OCI-LY1 (cell line): Measurements from ENCODE around the gene PIBF1.

Experiments used
- H2AFZ ChIP-seq: fragments of 200-600 bp; sonication (generic), shearing (Covaris generic); 2 replicates; pipeline ENCODE4 v1.6.0; 2014; ENCODE audit warnings: antibody characterized with exemption, mild to moderate bottlenecking, low read length
- H3F3A ChIP-seq: fragments of 200-600 bp; sonication (generic), shearing (Covaris generic); 2 replicates; pipeline ENCODE4 v1.6.0; 2014; ENCODE audit warnings: mild to moderate bottlenecking, antibody characterized with exemption, low read length, moderate library complexity; ENCODE audit not compliant: insufficient read depth
- H3K27ac ChIP-seq: fragments of 200-600 bp; sonication (generic); 2 replicates; pipeline ENCODE4 v1.5.1; 2014; ENCODE audit warnings: low read length, mixed run types, mild to moderate bottlenecking, low read depth; ENCODE audit not compliant: poor library complexity, severe bottlenecking
- H3K27me3 ChIP-seq: fragments of 200-600 bp; sonication (generic); 2 replicates; pipeline ENCODE4 v1.6.0; 2014; ENCODE audit warnings: antibody characterized with exemption, mild to moderate bottlenecking, low read length, moderate library complexity; ENCODE audit not compliant: insufficient read depth
- H3K36me3 ChIP-seq: fragments of 200-600 bp; sonication (generic); 2 replicates; pipeline ENCODE4 v1.6.1; 2014; ENCODE audit warnings: mild to moderate bottlenecking, antibody characterized with exemption, low read length, moderate library complexity, mixed read lengths; ENCODE audit not compliant: insufficient read depth
- H3K4me1 ChIP-seq: fragments of 200-600 bp; sonication (generic); 2 replicates; pipeline ENCODE4 v1.5.1; 2014; ENCODE audit warnings: mild to moderate bottlenecking, low read length, moderate library complexity; ENCODE audit not compliant: insufficient read depth, severe bottlenecking
- H3K4me2 ChIP-seq: fragments of 200-600 bp; sonication (generic), shearing (Covaris generic); 2 replicates; pipeline ENCODE4 v1.6.1; 2014; ENCODE audit warnings: low read length
- H3K4me3 ChIP-seq: fragments of 200-600 bp; sonication (generic); 2 replicates; pipeline ENCODE4 v1.5.1; 2014; ENCODE audit warnings: low read length, low read depth, mild to moderate bottlenecking, mixed read lengths; ENCODE audit not compliant: poor library complexity, severe bottlenecking
- H3K79me2 ChIP-seq: fragments of 200-600 bp; shearing (Covaris generic); 2 replicates; pipeline ENCODE4 v1.6.1; 2016; ENCODE audit warnings: mixed run types, low read length, mixed read lengths; ENCODE audit not compliant: insufficient read depth
- H3K9ac ChIP-seq: fragments of 200-600 bp; sonication (generic), shearing (Covaris generic); 2 replicates; pipeline ENCODE4 v1.6.1; 2014; ENCODE audit warnings: mild to moderate bottlenecking, low read length, mixed read lengths
- H3K9me2 ChIP-seq: fragments of 200-600 bp; sonication (generic), shearing (Covaris generic); 2 replicates; pipeline ENCODE4 v1.6.1; 2014; ENCODE audit warnings: low read depth, mild to moderate bottlenecking, low read length, mixed read lengths
- H3K9me3 ChIP-seq: fragments of 200-600 bp; shearing (Covaris generic); 2 replicates; pipeline ENCODE4 v1.6.1; 2014; ENCODE audit warnings: low read length, mixed read lengths
- H4K20me1 ChIP-seq: fragments of 200-600 bp; sonication (generic), shearing (Covaris generic); 2 replicates; pipeline ENCODE4 v1.6.0; 2016; ENCODE audit warnings: mild to moderate bottlenecking, low read length; ENCODE audit not compliant: insufficient read depth
- CTCF ChIP-seq: fragments of 200-600 bp; sonication (generic), shearing (Covaris generic); IDR thresholded peaks from 2 replicates; pipeline ENCODE4 v1.5.1; 2017; ENCODE audit warnings: mild to moderate bottlenecking, antibody characterized with exemption, low read length, moderate library complexity, mixed read lengths
- EZH2 ChIP-seq: fragments of 200-600 bp; sonication (generic), shearing (Covaris generic); IDR thresholded peaks from 2 replicates; pipeline ENCODE4 v1.8.0; 2017; ENCODE audit warnings: borderline replicate concordance, mixed run types, mild to moderate bottlenecking, antibody characterized with exemption, low read length, moderate library complexity, mixed read lengths

Gene PIBF1

GRCh38 chr13:72745260-72745659, 36.7 kb upstream of the PIBF1 start:
- H3K9me3 ChIP-seq: no peaks in the 10 kb centered on the region
- H3K27ac ChIP-seq: no peak overlapping the region
- H3K4me3 ChIP-seq: no peak overlapping the region
- H4K20me1 ChIP-seq: no peaks in the 10 kb centered on the region
- no peak overlapping the region for H3K4me2 ChIP-seq
- H3K36me3 ChIP-seq: peaks cover 98% of the 10 kb centered on the region
- no peaks in the 10 kb centered on the region for H3K27me3 ChIP-seq
- no peaks in the 10 kb centered on the region for H3K4me1 ChIP-seq
- 0 out of 2 replicates have a peak, but pooled peaks cover 15% of the 10 kb centered on the region for H3K79me2 ChIP-seq
- TF ChIP-seq CTCF (no peak), EZH2 (no peak)
- no peaks in the 10 kb centered on the region for H3K9me2 ChIP-seq
- H3K9ac ChIP-seq: no peak overlapping the region
- H2AFZ ChIP-seq: no peak overlapping the region
- no peaks in the 10 kb centered on the region for H3F3A ChIP-seq

GRCh38 chr13:72751220-72751619, 30.7 kb upstream of the PIBF1 start:
- H3F3A ChIP-seq: no peaks in the 10 kb centered on the region
- H2AFZ ChIP-seq: no peak overlapping the region
- H3K4me3 ChIP-seq: no peak overlapping the region
- no peak for TF ChIP-seq EZH2
- H4K20me1 ChIP-seq: no peaks in the 10 kb centered on the region
- no peaks in the 10 kb centered on the region for H3K79me2 ChIP-seq
- H3K9ac ChIP-seq: no peak overlapping the region
- peaks cover 97% of the 10 kb centered on the region for H3K36me3 ChIP-seq
- no peaks in the 10 kb centered on the region for H3K4me1 ChIP-seq
- H3K9me3 ChIP-seq: no peaks in the 10 kb centered on the region
- H3K27me3 ChIP-seq: no peaks in the 10 kb centered on the region
- H3K27ac ChIP-seq: no peak overlapping the region
- no peaks in the 10 kb centered on the region for H3K9me2 ChIP-seq
- H3K4me2 ChIP-seq: no peak overlapping the region

- H3K27me3 ChIP-seq: no peaks in the 10 kb centered on the region
- H3F3A ChIP-seq: 0 out of 2 replicates have a peak, but pooled peaks cover 5% of the 10 kb centered on the region
- H3K4me2 ChIP-seq: no peak overlapping the region
- H2AFZ ChIP-seq: no peak overlapping the region
- H3K9ac ChIP-seq: no peak overlapping the region
- peaks cover 93% of the 10 kb centered on the region for H3K36me3 ChIP-seq
- H3K9me3 ChIP-seq: no peaks in the 10 kb centered on the region
- H4K20me1 ChIP-seq: no peaks in the 10 kb centered on the region
- no peak overlapping the region for H3K4me3 ChIP-seq
- H3K27ac ChIP-seq: no peak overlapping the region
- H3K4me1 ChIP-seq: no peaks in the 10 kb centered on the region
- no peaks in the 10 kb centered on the region for H3K79me2 ChIP-seq
- H3K9me2 ChIP-seq: no peaks in the 10 kb centered on the region
- no peak for TF ChIP-seq EZH2
- no peak for TF ChIP-seq CTCF
These were observed 27.8 kb upstream of the PIBF1 start for GRCh38 chr13:72754111-72754510.

- no peak for TF ChIP-seq EZH2
- no peak for TF ChIP-seq CTCF
- Histone ChIP-seq H3K4me3 (no peak overlapping the region), H3K4me2 (no peak overlapping the region), H2AFZ (no peak overlapping the region), H3K27ac (no peak overlapping the region), H3K36me3 (peaks cover 92% of the 10 kb centered on the region), H4K20me1 (no peaks in the 10 kb centered on the region), H3K79me2 (no peaks in the 10 kb centered on the region), H3K9me3 (no peaks in the 10 kb centered on the region), H3F3A (0 out of 2 replicates have a peak, but pooled peaks cover 5% of the 10 kb centered on the region), H3K4me1 (no peaks in the 10 kb centered on the region), H3K9me2 (no peaks in the 10 kb centered on the region), H3K27me3 (no peaks in the 10 kb centered on the region), H3K9ac (no peak overlapping the region)
These were observed 24.0 kb upstream of the PIBF1 start for GRCh38 chr13:72757792-72758535.
